ENCODE measurements around the gene SEPTIN10.

Gene SEPTIN10

GRCh38 chr2:109497911-109498870, 115.6 kb downstream of the SEPTIN10 start:
- DNase-seq (ENCODE audit: low read depth in 2 of 2), result no peak

DNA sequence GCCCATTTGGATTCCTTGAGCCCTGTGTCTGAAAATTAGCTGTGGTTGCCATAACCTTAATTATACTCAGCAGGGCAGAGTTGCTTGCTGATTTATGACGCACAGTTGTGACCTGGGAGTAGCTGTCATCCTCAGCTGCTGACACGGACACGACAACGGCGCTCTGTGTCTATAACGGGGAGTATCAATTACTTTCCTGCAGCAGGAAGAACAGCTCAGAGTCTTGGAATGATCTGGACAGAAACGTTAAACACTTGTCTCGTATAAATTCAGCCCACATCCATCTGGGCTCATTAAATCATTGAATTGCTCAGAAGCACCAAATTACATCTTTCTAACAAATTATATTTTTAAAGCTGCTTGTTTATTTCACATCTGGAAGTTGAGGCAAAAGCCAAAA, 116.3 kb downstream of the SEPTIN10 start:
- peak; percentile 62 to 64 for DNase-seq (ENCODE audit: low read depth in 2 of 2)

DNA sequence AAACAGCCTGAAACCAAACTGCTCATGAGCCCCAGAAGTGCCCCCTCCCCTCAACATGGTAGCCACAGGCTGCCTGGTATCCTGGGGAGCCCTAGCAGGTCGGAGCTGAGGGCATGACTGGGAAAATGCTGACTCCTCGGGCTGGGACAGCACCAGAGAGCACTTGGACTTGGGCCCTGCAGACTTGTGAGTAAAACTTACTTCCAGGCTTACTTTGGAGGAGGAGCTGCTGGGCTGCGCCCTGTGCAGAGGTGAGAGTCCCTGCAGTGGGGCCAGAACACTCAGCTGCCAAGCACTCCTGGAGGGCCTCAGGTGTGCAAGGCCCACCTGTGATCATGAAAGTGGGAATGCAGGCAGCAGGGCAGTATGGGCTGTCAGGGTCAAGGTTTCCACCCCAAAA, 119.4 kb downstream of the SEPTIN10 start:
- no peak for DNase-seq (ENCODE audit: low read depth in 2 of 2)

- DNase-seq (ENCODE audit: low read depth in 2 of 2), result no peak
These were observed 120.4 kb downstream of the SEPTIN10 start for GRCh38 chr2:109493176-109493935.
